Measurements from ENCODE around the gene FFAR4.

Gene FFAR4

GRCh38 chr10:93599778-93600177 is 33.3 kb downstream of the FFAR4 start:
- DNase-seq (ENCODE audit: low read depth in 3 of 3), result no peak

GRCh38 chr10:93600446-93601145 is 34.1 kb downstream of the FFAR4 start:
- DNase-seq (ENCODE audit: low read depth in 3 of 3), result no peak

GRCh38 chr10:93601146-93601773 is 34.8 kb downstream of the FFAR4 start, which contains the start of gene RBP4:
TSS of gene RBP4 (minus strand) at chr10:93601235. CDS start at chr10:93601028, 207 bp downstream.
- no peak for DNase-seq (ENCODE audit: low read depth in 3 of 3)

- no peak for DNase-seq (ENCODE audit: low read depth in 3 of 3)
Observed at GRCh38 chr10:93601774-93602162, 35.3 kb downstream of the FFAR4 start.

- no peak for DNase-seq (ENCODE audit: low read depth in 3 of 3)
Observed at GRCh38 chr10:93603023-93603422, 36.6 kb downstream of the FFAR4 start.

- no peak for DNase-seq (ENCODE audit: low read depth in 3 of 3)
Observed at GRCh38 chr10:93604146-93604545, 37.7 kb downstream of the FFAR4 start.

GRCh38 chr10:93608421-93608820 is 42.0 kb downstream of the FFAR4 start:
- no peak for DNase-seq (ENCODE audit: low read depth in 3 of 3)

- no peak for DNase-seq (ENCODE audit: low read depth in 3 of 3)
Observed at GRCh38 chr10:93612311-93612710, 45.8 kb downstream of the FFAR4 start, which contains the start of gene PDE6C. TSS of gene PDE6C (plus strand) at chr10:93612537. CDS start at chr10:93612726, 189 bp downstream.

- DNase-seq (ENCODE audit: low read depth in 3 of 3), result no peak
Observed at GRCh38 chr10:93613126-93613525, 46.7 kb downstream of the FFAR4 start.

GRCh38 chr10:93614101-93614825 is 47.8 kb downstream of the FFAR4 start:
- no peak for DNase-seq (ENCODE audit: low read depth in 3 of 3)

GRCh38 chr10:93615576-93616235 is 49.2 kb downstream of the FFAR4 start:
- DNase-seq (ENCODE audit: low read depth in 3 of 3), result no peak

- DNase-seq (ENCODE audit: low read depth in 3 of 3), result no peak
Observed at GRCh38 chr10:93620925-93621324, 54.5 kb downstream of the FFAR4 start.

GRCh38 chr10:93622942-93623341 is 56.5 kb downstream of the FFAR4 start:
- DNase-seq (ENCODE audit: low read depth in 3 of 3), result no peak

- no peak for DNase-seq (ENCODE audit: low read depth in 3 of 3)
Observed at GRCh38 chr10:93628858-93629257, 62.4 kb downstream of the FFAR4 start.

GRCh38 chr10:93629647-93630305 is 63.3 kb downstream of the FFAR4 start:
- DNase-seq (ENCODE audit: low read depth in 3 of 3), result no peak

GRCh38 chr10:93630625-93631557 is 64.4 kb downstream of the FFAR4 start:
- DNase-seq (ENCODE audit: low read depth in 3 of 3), result no peak

Measured in stimulated activated CD4-positive, alpha-beta T cell treated with anti-CD3 and anti-CD28 coated beads, TNF-alpha, amount 100 ng/mL, for 4 hours (primary cell).